ENCODE results near the gene UFM1. TPM values are rescaled to one million over a fixed set of nuclear protein-coding genes. Genes with fewer than 3 reads are reported as not detected.
"Not testable (repeated sequence)": the region's sequence is repeated elsewhere in the genome, so short reads cannot be mapped to it uniquely, and the experiment has no call there.

UFM1 gene
- total and polyA plus RNA-seq, 2 donors (not counting 1 experiment from before 2014, with no cell fraction given), result 83.6 to 98.3 TPM

- no peaks in the 10 kb centered on the region for H3K27me3 ChIP-seq (ENCODE audit: control insufficient read depth, insufficient read depth, low read length)
- H3K79me2 ChIP-seq (ENCODE audit: control insufficient read depth, insufficient read depth, low read length), result no peaks in the 10 kb centered on the region
- no peak for DNase-seq (ENCODE audit: low read depth in 2 of 2)
- H3K9ac ChIP-seq (ENCODE audit: insufficient read depth, low read length), result no peak overlapping the region
- H3K4me1 ChIP-seq (ENCODE audit: control insufficient read depth, extremely low read depth, insufficient read depth, low read length), result no peaks in the 10 kb centered on the region
- no peak overlapping the region for H2AFZ ChIP-seq (ENCODE audit: low read length)
- H3K36me3 ChIP-seq (ENCODE audit: control insufficient read depth, insufficient read depth, low read length), result peaks cover 3% of the 10 kb centered on the region
- H3K4me2 ChIP-seq (ENCODE audit: extremely low read depth, insufficient read depth, low read length), result no peak overlapping the region
- no peak overlapping the region for H3K4me3 ChIP-seq (replicated peaks in 1 of 4; ENCODE audit: control extremely low read depth in 1 of 4, insufficient read depth in 1 of 4, low read depth in 3 of 4, low read length in 4 of 4)
- TF ChIP-seq EZH2 (IDR thresholded peaks at IDR 0.05; ENCODE audit: low read length, missing control alignments) (no peak), CTCF (conservative IDR thresholded peaks at IDR 0.05 in 1 of 2, IDR thresholded peaks at IDR 0.05 in 1 of 2; ENCODE audit: low read depth in 1 of 2, low read length in 2 of 2) (no peak)
- H4K20me1 ChIP-seq (ENCODE audit: control insufficient read depth, extremely low read depth, insufficient read depth, low read length), result no peaks in the 10 kb centered on the region
- H3K9me3 ChIP-seq (ENCODE audit: control insufficient read depth, insufficient read depth, low read depth, low read length), result no peaks in the 10 kb centered on the region
- H3K27ac ChIP-seq (ENCODE audit: insufficient read depth, low read length), result no peak overlapping the region
Measured at GRCh38 chr13:38365661-38366060, 16.0 kb downstream of the UFM1 start.

- Histone ChIP-seq H3K4me3 (replicated peaks in 1 of 4; ENCODE audit: control extremely low read depth in 1 of 4, insufficient read depth in 1 of 4, low read depth in 3 of 4, low read length in 4 of 4) (no peak overlapping the region), H3K27ac (ENCODE audit: insufficient read depth, low read length) (no peak overlapping the region), H3K79me2 (ENCODE audit: control insufficient read depth, insufficient read depth, low read length) (no peaks in the 10 kb centered on the region), H3K36me3 (ENCODE audit: control insufficient read depth, insufficient read depth, low read length) (no peaks in the 10 kb centered on the region), H3K9me3 (ENCODE audit: control insufficient read depth, insufficient read depth, low read depth, low read length) (no peaks in the 10 kb centered on the region), H3K27me3 (ENCODE audit: control insufficient read depth, insufficient read depth, low read length) (no peaks in the 10 kb centered on the region), H3K4me1 (ENCODE audit: control insufficient read depth, extremely low read depth, insufficient read depth, low read length) (no peaks in the 10 kb centered on the region), H3K9ac (ENCODE audit: insufficient read depth, low read length) (no peak overlapping the region), H3K4me2 (ENCODE audit: extremely low read depth, insufficient read depth, low read length) (peak overlapping the region; percentile 5), H2AFZ (ENCODE audit: low read length) (no peak overlapping the region), H4K20me1 (ENCODE audit: control insufficient read depth, extremely low read depth, insufficient read depth, low read length) (no peaks in the 10 kb centered on the region)
- DNase-seq (ENCODE audit: low read depth in 2 of 2), result peak; percentile 20 to 39
- TF ChIP-seq CTCF (conservative IDR thresholded peaks at IDR 0.05 in 1 of 2, IDR thresholded peaks at IDR 0.05 in 1 of 2; ENCODE audit: low read depth in 1 of 2, low read length in 2 of 2) (no peak), EZH2 (IDR thresholded peaks at IDR 0.05; ENCODE audit: low read length, missing control alignments) (no peak)
Measured at GRCh38 chr13:38366954-38367645, 17.4 kb downstream of the UFM1 start.

GRCh38 chr13:38369058-38369457, 19.4 kb downstream of the UFM1 start:
- no peak overlapping the region for H3K9ac ChIP-seq (ENCODE audit: insufficient read depth, low read length)
- H3K9me3 ChIP-seq (ENCODE audit: control insufficient read depth, insufficient read depth, low read depth, low read length), result no peaks in the 10 kb centered on the region
- H3K27ac ChIP-seq (ENCODE audit: insufficient read depth, low read length), result no peak overlapping the region
- H3K4me3 ChIP-seq (replicated peaks in 1 of 4; ENCODE audit: control extremely low read depth in 1 of 4, insufficient read depth in 1 of 4, low read depth in 3 of 4, low read length in 4 of 4), result no peak overlapping the region
- H4K20me1 ChIP-seq (ENCODE audit: control insufficient read depth, extremely low read depth, insufficient read depth, low read length), result no peaks in the 10 kb centered on the region
- no peaks in the 10 kb centered on the region for H3K79me2 ChIP-seq (ENCODE audit: control insufficient read depth, insufficient read depth, low read length)
- H3K4me2 ChIP-seq (ENCODE audit: extremely low read depth, insufficient read depth, low read length), result no peak overlapping the region
- no peak for TF ChIP-seq EZH2 (IDR thresholded peaks at IDR 0.05; ENCODE audit: low read length, missing control alignments)
- no peak for TF ChIP-seq CTCF (conservative IDR thresholded peaks at IDR 0.05 in 1 of 2, IDR thresholded peaks at IDR 0.05 in 1 of 2; ENCODE audit: low read depth in 1 of 2, low read length in 2 of 2)
- no peaks in the 10 kb centered on the region for H3K36me3 ChIP-seq (ENCODE audit: control insufficient read depth, insufficient read depth, low read length)
- no peaks in the 10 kb centered on the region for H3K27me3 ChIP-seq (ENCODE audit: control insufficient read depth, insufficient read depth, low read length)
- DNase-seq (ENCODE audit: low read depth in 2 of 2), result no peak
- H3K4me1 ChIP-seq (ENCODE audit: control insufficient read depth, extremely low read depth, insufficient read depth, low read length), result no peaks in the 10 kb centered on the region
- H2AFZ ChIP-seq (ENCODE audit: low read length), result no peak overlapping the region

GRCh38 chr13:38370096-38370495, 20.4 kb downstream of the UFM1 start:
- not testable (repeated sequence) for H3K27me3 ChIP-seq (ENCODE audit: control insufficient read depth, insufficient read depth, low read length); DNase-seq (ENCODE audit: low read depth in 2 of 2); H3K79me2 ChIP-seq (ENCODE audit: control insufficient read depth, insufficient read depth, low read length); H3K4me1 ChIP-seq (ENCODE audit: control insufficient read depth, extremely low read depth, insufficient read depth, low read length); H2AFZ ChIP-seq (ENCODE audit: low read length); H3K9ac ChIP-seq (ENCODE audit: insufficient read depth, low read length); H3K27ac ChIP-seq (ENCODE audit: insufficient read depth, low read length); H4K20me1 ChIP-seq (ENCODE audit: control insufficient read depth, extremely low read depth, insufficient read depth, low read length); H3K4me3 ChIP-seq (replicated peaks in 1 of 4; ENCODE audit: control extremely low read depth in 1 of 4, insufficient read depth in 1 of 4, low read depth in 3 of 4, low read length in 4 of 4); H3K9me3 ChIP-seq (ENCODE audit: control insufficient read depth, insufficient read depth, low read depth, low read length); H3K4me2 ChIP-seq (ENCODE audit: extremely low read depth, insufficient read depth, low read length); H3K36me3 ChIP-seq (ENCODE audit: control insufficient read depth, insufficient read depth, low read length)

All from fibroblast of lung (primary cell).